RWPE1 (cell line): ENCODE data around the gene VENTX.

ENCODE experiments used
- CTCF ChIA-PET: fragments of 350-600 bp; sonication (Branson Sonifier 250); formaldehyde crosslinking; extraction: SDS; loops from one replicate; lab custom pipeline; 2021; lab: Yijun Ruan, JAX
- POLR2A ChIA-PET: fragments of 400-600 bp; formaldehyde crosslinking; extraction: SDS; loops from one replicate; lab custom pipeline; 2020; ENCODE audit warnings: antibody characterized with exemption; ENCODE audit not compliant: low non-redundant PET; lab: Yijun Ruan, JAX
- DNase-seq: peaks from one replicate; pipeline ENCODE4 v3.0.0; 2012; ENCODE audit warnings: low spot score
- H3K27ac ChIP-seq: fragments of 450-650 bp; 2 replicates; pipeline ENCODE4 v1.5.1; 2017
- TF ChIP-seq, protein P1 (sequence below): fragments of 450-650 bp; conservative IDR thresholded peaks from 2 replicates; pipeline ENCODE4 v1.5.1; 2017; ENCODE audit warnings: low read depth, mild to moderate bottlenecking

Gene VENTX

DNA sequence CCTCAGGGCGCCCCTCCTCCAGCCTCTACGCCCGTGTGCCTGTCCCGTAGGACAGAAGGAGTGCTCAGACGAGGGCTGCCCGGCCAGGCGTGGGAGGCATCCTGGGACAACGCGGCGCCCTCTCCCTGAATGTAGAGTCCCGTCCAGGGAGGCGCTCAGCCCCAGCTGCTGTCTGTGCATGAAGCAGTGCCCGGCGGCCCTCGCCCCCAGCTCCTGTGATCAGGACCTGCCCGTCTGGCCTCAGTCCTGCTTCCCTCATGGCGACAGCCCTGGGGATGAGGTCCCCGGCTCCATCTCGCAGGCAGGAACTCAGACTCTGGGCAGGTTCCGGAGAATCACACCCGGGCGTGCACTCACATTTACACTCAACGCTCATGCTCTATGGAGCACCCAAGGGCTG is 32.5 kb upstream of the VENTX start:
- DNase-seq = no peak
- TF ChIP-seq, protein P1, sequence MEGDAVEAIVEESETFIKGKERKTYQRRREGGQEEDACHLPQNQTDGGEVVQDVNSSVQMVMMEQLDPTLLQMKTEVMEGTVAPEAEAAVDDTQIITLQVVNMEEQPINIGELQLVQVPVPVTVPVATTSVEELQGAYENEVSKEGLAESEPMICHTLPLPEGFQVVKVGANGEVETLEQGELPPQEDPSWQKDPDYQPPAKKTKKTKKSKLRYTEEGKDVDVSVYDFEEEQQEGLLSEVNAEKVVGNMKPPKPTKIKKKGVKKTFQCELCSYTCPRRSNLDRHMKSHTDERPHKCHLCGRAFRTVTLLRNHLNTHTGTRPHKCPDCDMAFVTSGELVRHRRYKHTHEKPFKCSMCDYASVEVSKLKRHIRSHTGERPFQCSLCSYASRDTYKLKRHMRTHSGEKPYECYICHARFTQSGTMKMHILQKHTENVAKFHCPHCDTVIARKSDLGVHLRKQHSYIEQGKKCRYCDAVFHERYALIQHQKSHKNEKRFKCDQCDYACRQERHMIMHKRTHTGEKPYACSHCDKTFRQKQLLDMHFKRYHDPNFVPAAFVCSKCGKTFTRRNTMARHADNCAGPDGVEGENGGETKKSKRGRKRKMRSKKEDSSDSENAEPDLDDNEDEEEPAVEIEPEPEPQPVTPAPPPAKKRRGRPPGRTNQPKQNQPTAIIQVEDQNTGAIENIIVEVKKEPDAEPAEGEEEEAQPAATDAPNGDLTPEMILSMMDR = no peak
- ChIA-PET POLR2A (no interaction called here), CTCF (no interaction called here)
- no peak overlapping the region for H3K27ac ChIP-seq

DNA sequence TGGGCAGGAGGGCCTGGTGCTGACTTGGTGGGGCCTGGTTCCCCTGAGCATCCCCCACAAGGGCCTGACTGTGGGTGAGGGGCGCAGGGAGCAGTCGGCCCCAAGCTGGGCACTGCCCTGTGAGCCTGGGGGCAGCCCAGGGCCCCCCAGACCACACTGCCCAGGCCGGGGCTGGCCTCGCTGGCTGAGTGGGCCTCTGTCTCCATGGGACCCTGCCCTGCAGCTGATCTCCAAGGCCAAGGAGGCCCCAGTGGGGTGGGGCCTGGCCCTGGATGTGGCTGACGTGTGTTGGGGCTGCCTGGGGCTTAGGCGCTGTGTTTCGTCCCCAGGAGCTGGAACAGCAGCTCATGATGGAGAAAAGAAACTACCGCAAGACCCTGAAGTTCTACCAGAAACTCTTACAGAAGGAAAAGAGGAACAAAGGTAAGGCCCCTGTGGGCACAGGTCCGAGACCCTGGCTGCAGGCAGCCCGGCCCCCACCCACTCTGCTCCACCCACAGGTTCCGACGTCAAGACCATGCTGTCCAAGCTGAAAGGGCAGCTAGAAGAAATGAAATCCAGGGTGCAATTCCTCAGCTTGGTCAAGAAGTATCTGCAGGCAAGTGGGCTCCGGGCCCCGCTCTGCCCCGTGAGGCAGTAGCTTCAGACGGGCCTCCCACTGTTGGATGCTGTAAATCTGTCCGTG is 31.2 kb upstream of the VENTX start:
- TF ChIP-seq, protein P1 = no peak
- CTCF ChIA-PET = interaction anchor here (1.6 kb wide), 1 partner anchor 20 kb away, joined by 4 read pairs; no protein-coding TSS in a partner anchor
- no peak overlapping the region for H3K27ac ChIP-seq
- DNase-seq = no peak
- POLR2A ChIA-PET = no interaction called here

DNA sequence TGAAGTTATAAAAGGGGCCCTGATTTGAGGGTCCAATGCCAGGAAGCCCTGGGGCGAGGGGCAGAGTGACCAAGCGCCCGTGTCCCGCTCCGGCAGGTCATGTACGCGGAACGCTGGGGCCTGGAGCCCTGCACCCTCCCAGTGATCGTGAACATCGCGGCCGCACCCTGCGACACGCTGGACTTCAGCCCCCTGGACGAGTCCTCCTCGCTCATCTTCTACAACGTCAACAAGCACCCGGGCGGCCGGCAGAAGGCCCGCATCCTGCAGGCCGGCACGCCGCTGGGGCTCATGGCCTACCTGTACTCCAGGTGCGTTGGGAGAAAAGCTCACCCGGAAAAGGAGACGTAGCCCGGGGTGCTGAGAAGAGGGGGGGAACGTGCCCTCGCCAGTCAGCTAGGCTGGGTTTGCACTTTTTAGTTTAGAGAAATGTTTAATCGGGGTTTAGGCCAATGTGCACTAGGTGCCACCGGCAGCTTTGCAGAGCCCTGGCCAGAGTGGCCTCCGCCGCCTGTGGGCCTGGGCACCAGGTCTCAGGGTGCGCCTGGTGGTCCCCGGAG is 30.5 kb upstream of the VENTX start:
- TF ChIP-seq, protein P1 = no peak
- DNase-seq = no peak
- CTCF ChIA-PET = interaction anchor here (1.6 kb wide), 1 partner anchor 19 kb away, joined by 4 read pairs; no protein-coding TSS in a partner anchor
- no peak overlapping the region for H3K27ac ChIP-seq
- POLR2A ChIA-PET = no interaction called here

DNA sequence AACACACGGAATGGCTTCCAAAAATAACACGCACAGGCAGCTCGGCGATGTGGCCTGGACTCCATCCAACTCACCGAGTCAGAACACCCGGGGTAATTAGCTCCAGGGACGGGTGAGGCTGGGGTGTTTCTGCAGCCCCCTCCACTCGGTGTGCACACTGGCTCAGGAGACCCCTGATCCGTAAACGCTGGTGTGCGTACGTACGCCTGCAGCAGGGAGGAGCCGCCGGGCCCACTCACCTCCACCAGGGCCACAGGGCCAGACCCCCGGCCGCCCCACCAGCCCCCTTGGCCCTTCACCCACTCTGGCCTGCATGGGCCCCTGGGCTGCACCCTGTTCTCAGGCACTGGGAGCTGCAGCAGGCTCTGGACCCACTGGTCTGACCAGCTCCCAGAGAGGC is 30.0 kb upstream of the VENTX start:
- POLR2A ChIA-PET = no interaction called here
- CTCF ChIA-PET = interaction anchor here (1.6 kb wide), 1 partner anchor 19 kb away, joined by 4 read pairs; no protein-coding TSS in a partner anchor
- DNase-seq = no peak
- H3K27ac ChIP-seq = no peak overlapping the region
- TF ChIP-seq, protein P1 = no peak

DNA sequence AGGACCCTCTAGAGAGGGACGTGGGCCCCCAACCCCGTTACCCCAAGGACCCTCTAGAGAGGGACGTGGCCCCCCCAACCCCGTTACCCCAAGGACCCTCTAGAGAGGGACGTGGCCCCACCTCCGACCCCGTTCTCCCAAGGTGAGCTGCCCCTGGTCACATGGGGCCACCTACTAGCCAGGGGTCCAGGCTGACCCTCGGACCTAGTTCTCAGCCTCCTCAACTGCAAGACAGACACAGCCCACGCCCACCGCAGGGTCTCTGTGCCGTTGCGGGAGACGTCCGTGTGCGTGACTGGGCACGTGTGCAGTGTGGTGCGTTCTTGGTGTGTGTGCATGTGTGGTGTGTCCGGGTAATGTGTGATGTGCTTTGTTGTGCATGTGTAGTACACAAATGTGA is 29.2 kb upstream of the VENTX start:
- ChIA-PET CTCF (interaction anchor here (1.6 kb wide), 1 partner anchor 18 kb away, joined by 4 read pairs; no protein-coding TSS in a partner anchor), POLR2A (no interaction called here)
- no peak overlapping the region for H3K27ac ChIP-seq
- no peak for DNase-seq
- TF ChIP-seq, protein P1 = no peak

DNA sequence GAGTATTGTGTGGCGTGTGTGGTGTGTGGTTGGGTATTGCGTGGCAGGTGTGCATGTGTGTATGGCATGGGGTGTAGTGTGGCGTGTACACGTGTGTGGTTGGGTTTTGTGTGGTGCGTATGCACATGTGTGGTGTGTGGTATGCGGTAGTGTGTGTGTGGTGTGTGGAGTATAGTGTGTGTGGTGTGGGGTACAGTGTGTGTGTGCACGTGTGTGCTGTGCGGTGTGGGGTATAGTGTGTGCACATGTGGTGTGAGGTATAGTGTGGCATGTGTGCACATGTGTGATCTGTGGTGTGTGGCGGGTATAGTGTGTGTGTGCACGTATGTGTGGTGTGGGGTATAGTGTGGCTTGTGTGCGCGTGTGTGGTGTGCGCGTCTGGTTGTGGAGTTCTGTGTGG is 28.5 kb upstream of the VENTX start:
- DNase-seq = no peak
- ChIA-PET CTCF (no interaction called here), POLR2A (no interaction called here)
- TF ChIP-seq, protein P1 = no peak
- no peak overlapping the region for H3K27ac ChIP-seq
